Ishikawa (cell line): ENCODE measurements around the gene GABRB1.

ENCODE experiments used
- CEBPB ChIP-seq: IDR thresholded peaks from 2 replicates; pipeline ENCODE4 v1.6.1; 2012
- CREB1 ChIP-seq: IDR thresholded peaks from 2 replicates; pipeline ENCODE4 v1.6.1; 2012; ENCODE audit warnings: low read depth
- EGR1 ChIP-seq: IDR thresholded peaks from 2 replicates; pipeline ENCODE4 v1.6.1; 2012
- EP300 ChIP-seq: IDR thresholded peaks from 2 replicates; pipeline ENCODE4 v1.6.1; 2012; ENCODE audit warnings: borderline replicate concordance
- FOXM1 ChIP-seq: IDR thresholded peaks from 2 replicates; pipeline ENCODE4 v1.6.1; 2012; ENCODE audit warnings: low read depth, borderline replicate concordance
- NFIC ChIP-seq: IDR thresholded peaks from 2 replicates; pipeline ENCODE4 v1.6.1; 2012
- RAD21 ChIP-seq: IDR thresholded peaks from 2 replicates; pipeline ENCODE4 v1.6.1; 2012; ENCODE audit warnings: low read depth
- TAF1 ChIP-seq: IDR thresholded peaks from 2 replicates; pipeline ENCODE4 v1.6.1; 2012; ENCODE audit warnings: low read depth, mild to moderate bottlenecking
- TCF12 ChIP-seq: IDR thresholded peaks from 2 replicates; pipeline ENCODE4 v1.6.1; 2012; ENCODE audit warnings: low read depth
- TEAD4 ChIP-seq: IDR thresholded peaks from 2 replicates; pipeline ENCODE4 v1.6.1; 2012
- YY1 ChIP-seq: IDR thresholded peaks from 2 replicates; pipeline ENCODE4 v1.6.1; 2012; ENCODE audit warnings: low read depth
- ZBTB7A ChIP-seq: IDR thresholded peaks from 2 replicates; pipeline ENCODE4 v1.6.1; 2012; ENCODE audit warnings: low read depth
- TF ChIP-seq, protein P1 (sequence below): IDR thresholded peaks from 2 replicates; pipeline ENCODE4 v1.6.1; 2012
- TF ChIP-seq, protein P2 (sequence below): IDR thresholded peaks from 2 replicates; pipeline ENCODE4 v1.6.1; 2012; ENCODE audit warnings: low read depth, mild to moderate bottlenecking
- TF ChIP-seq, protein P3 (sequence below): IDR thresholded peaks from 2 replicates; pipeline ENCODE4 v1.6.1; 2012

GABRB1 gene

DNA sequence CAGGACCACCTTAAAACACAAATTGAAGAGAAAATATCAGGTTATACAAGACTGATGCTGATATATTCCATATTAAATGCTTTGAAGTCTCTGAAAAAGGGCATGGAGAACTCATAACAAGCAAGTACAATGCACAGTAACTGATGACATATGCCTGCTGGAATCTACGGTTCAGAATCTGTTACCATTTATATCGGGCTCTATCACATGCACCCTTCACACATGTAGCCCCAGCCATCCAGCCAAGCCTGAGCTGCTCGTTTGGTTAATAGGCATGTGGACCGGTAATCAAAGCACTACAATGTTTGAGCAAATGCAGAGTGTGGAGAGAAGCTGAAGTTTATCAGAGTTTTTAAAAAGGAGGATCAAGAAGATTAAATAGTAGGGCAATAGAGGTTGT lies 420.3 kb downstream of the GABRB1 start:
- TF ChIP-seq CEBPB (no peak), CREB1 (no peak), RAD21 (no peak), YY1 (no peak), EP300 (no peak), TEAD4 (no peak), FOXM1 (no peak), EGR1 (no peak)
- TF ChIP-seq, protein P1, sequence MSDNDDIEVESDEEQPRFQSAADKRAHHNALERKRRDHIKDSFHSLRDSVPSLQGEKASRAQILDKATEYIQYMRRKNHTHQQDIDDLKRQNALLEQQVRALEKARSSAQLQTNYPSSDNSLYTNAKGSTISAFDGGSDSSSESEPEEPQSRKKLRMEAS: no peak

DNA sequence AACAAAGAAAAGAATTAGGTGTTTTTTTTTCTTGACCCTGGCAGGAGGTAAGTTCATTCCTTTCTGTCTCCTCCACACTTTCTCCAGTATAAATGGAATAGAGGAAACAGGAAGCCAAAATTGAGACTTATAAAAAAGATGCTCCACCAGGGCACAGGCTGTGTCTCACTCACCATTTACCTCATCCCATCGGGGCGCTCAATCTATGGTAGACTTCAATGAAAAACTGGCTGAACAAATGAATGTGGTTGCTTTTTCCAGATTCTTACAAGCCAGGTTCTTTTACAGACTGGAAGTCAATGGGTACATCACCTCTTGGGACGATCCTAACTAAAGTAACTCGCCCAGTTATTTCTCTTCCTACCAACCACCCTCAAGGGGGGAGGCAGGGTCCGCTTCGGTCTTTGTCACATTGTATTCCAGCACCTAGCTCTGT lies 431.4 kb downstream of the GABRB1 start:
- no peak for TF ChIP-seq EP300
- no peak for TF ChIP-seq TAF1
- no peak for TF ChIP-seq NFIC
- TF ChIP-seq, protein P2, sequence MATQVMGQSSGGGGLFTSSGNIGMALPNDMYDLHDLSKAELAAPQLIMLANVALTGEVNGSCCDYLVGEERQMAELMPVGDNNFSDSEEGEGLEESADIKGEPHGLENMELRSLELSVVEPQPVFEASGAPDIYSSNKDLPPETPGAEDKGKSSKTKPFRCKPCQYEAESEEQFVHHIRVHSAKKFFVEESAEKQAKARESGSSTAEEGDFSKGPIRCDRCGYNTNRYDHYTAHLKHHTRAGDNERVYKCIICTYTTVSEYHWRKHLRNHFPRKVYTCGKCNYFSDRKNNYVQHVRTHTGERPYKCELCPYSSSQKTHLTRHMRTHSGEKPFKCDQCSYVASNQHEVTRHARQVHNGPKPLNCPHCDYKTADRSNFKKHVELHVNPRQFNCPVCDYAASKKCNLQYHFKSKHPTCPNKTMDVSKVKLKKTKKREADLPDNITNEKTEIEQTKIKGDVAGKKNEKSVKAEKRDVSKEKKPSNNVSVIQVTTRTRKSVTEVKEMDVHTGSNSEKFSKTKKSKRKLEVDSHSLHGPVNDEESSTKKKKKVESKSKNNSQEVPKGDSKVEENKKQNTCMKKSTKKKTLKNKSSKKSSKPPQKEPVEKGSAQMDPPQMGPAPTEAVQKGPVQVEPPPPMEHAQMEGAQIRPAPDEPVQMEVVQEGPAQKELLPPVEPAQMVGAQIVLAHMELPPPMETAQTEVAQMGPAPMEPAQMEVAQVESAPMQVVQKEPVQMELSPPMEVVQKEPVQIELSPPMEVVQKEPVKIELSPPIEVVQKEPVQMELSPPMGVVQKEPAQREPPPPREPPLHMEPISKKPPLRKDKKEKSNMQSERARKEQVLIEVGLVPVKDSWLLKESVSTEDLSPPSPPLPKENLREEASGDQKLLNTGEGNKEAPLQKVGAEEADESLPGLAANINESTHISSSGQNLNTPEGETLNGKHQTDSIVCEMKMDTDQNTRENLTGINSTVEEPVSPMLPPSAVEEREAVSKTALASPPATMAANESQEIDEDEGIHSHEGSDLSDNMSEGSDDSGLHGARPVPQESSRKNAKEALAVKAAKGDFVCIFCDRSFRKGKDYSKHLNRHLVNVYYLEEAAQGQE: no peak
- no peak for TF ChIP-seq EGR1

DNA sequence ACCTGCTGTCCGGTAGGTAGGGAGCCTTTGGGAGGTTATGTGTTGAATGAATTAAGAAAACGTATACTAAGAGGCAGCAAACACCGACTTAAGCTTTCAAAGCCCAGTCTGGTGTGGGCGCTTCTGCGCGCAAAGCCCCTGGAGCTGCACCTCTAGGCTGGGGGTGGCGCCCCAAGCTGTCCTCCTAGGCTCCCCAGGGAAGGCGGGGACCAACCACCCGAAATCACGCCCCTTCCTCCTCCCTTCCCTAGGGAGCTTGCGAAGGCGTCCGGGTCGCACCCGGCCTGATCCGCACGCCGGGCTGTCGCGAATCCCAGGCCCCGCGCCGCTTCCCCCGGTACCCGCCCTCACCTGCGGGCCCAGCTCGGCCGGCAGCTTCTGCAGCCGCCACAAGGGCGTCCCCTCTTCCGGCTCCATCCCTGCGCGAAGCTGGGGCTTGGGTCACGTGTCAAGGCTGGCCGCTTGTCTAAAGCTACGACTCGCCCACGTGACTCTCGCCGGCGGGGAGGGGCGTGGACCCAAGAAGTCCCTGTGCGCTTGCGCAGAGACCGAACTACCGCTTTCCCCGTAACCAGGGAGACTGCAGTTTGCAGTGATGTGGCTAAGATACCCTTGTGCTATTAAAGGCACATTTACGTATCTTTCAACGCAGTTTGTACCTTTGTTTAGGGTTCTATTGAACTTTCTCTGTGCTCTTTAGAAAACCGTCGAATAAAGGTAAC lies 432.0 kb downstream of the GABRB1 start, which contains the start of gene COMMD8:
Gene COMMD8, minus strand, starts transcription at position 468 of the 722 bp plus-strand sequence. Its CDS starts 51 bp downstream, at position 417.
- no peak for TF ChIP-seq NFIC
- TF ChIP-seq, protein P3, sequence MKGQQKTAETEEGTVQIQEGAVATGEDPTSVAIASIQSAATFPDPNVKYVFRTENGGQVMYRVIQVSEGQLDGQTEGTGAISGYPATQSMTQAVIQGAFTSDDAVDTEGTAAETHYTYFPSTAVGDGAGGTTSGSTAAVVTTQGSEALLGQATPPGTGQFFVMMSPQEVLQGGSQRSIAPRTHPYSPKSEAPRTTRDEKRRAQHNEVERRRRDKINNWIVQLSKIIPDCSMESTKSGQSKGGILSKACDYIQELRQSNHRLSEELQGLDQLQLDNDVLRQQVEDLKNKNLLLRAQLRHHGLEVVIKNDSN: peak; percentile 100
- no peak for TF ChIP-seq EP300
- TF ChIP-seq ZBTB7A: no peak
- no peak for TF ChIP-seq RAD21
- no peak for TF ChIP-seq CEBPB
- TF ChIP-seq, protein P1: peak; percentile 86
- TF ChIP-seq TEAD4: no peak
- TF ChIP-seq YY1: 0 out of 2 replicates have a peak, but pooled peaks have one; percentile 45
- TF ChIP-seq FOXM1: no peak
- TF ChIP-seq TAF1: peak; percentile 78
- TF ChIP-seq EGR1: no peak
- TF ChIP-seq TCF12: 0 out of 2 replicates have a peak, but pooled peaks have one; percentile 31
- no peak for TF ChIP-seq CREB1
- TF ChIP-seq, protein P2: no peak

DNA sequence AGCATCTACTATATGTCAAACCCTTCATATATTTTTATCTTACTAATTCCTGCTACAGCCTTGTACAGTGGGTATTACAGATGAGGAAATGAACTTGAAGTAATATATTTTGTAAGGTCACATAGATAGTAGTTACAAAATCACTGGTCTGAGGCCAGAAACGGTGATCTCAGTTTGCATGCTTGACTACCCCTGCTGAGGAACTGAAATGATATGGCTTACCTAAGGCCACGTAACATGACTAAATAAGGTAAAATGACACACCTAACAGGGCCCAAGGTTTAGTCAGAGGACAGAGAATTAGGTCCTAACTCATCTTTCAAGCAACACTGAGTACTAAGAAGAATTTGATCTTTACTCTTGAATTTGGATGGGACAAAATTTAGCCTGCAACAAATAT lies 433.6 kb downstream of the GABRB1 start:
- TF ChIP-seq, protein P3: no peak
- TF ChIP-seq ZBTB7A (no peak), FOXM1 (no peak)
- TF ChIP-seq, protein P1: no peak
- TF ChIP-seq, protein P2: no peak
